NCI-H226 (cell line): ENCODE measurements around the gene XYLT1.

ENCODE experiments used
- DNase-seq: peaks from one replicate; pipeline ENCODE4 v3.0.0-alpha.2; 2015

The XYLT1 gene

GRCh38 chr16:17454162-17454730 lies 16.5 kb downstream of the XYLT1 start:
- DNase-seq = no peak

GRCh38 chr16:17453364-17454038 lies 17.3 kb downstream of the XYLT1 start:
- DNase-seq = no peak

GRCh38 chr16:17452922-17453321 lies 17.8 kb downstream of the XYLT1 start:
- no peak for DNase-seq

- no peak for DNase-seq
These were observed 18.9 kb downstream of the XYLT1 start for GRCh38 chr16:17451843-17452242.

GRCh38 chr16:17450291-17450690 lies 20.5 kb downstream of the XYLT1 start:
- DNase-seq = no peak

GRCh38 chr16:17448640-17449638 lies 21.8 kb downstream of the XYLT1 start:
- DNase-seq = no peak

GRCh38 chr16:17447101-17447569 lies 23.6 kb downstream of the XYLT1 start:
- no peak for DNase-seq

- DNase-seq = no peak
These were observed 24.1 kb downstream of the XYLT1 start for GRCh38 chr16:17446661-17447060.

GRCh38 chr16:17445421-17445820 lies 25.3 kb downstream of the XYLT1 start:
- DNase-seq = no peak

GRCh38 chr16:17444658-17445057 lies 26.1 kb downstream of the XYLT1 start:
- no peak for DNase-seq

- no peak for DNase-seq
These were observed 30.6 kb downstream of the XYLT1 start for GRCh38 chr16:17440131-17440530.

GRCh38 chr16:17439580-17439979 lies 31.2 kb downstream of the XYLT1 start:
- DNase-seq = no peak

GRCh38 chr16:17437981-17438380 lies 32.8 kb downstream of the XYLT1 start:
- no peak for DNase-seq

GRCh38 chr16:17437127-17437720 lies 33.5 kb downstream of the XYLT1 start:
- no peak for DNase-seq

GRCh38 chr16:17435318-17435717 lies 35.4 kb downstream of the XYLT1 start:
- DNase-seq = no peak

GRCh38 chr16:17433577-17434451 lies 36.9 kb downstream of the XYLT1 start:
- no peak for DNase-seq

- no peak for DNase-seq
These were observed 37.7 kb downstream of the XYLT1 start for GRCh38 chr16:17432901-17433576.

- no peak for DNase-seq
These were observed 38.7 kb downstream of the XYLT1 start for GRCh38 chr16:17431968-17432625.

- no peak for DNase-seq
These were observed 39.7 kb downstream of the XYLT1 start for GRCh38 chr16:17431012-17431411.

GRCh38 chr16:17426451-17426850 lies 44.3 kb downstream of the XYLT1 start:
- DNase-seq = no peak

- DNase-seq = no peak
These were observed 46.0 kb downstream of the XYLT1 start for GRCh38 chr16:17424771-17425170.
